Measurements from ENCODE around the gene PRKAG2. TPM values are rescaled to one million over a fixed set of nuclear protein-coding genes. Genes with fewer than 3 reads are reported as not detected.

PRKAG2 gene
- total RNA-seq, 1 donor from 2014 or later: 35.6 TPM

DNA sequence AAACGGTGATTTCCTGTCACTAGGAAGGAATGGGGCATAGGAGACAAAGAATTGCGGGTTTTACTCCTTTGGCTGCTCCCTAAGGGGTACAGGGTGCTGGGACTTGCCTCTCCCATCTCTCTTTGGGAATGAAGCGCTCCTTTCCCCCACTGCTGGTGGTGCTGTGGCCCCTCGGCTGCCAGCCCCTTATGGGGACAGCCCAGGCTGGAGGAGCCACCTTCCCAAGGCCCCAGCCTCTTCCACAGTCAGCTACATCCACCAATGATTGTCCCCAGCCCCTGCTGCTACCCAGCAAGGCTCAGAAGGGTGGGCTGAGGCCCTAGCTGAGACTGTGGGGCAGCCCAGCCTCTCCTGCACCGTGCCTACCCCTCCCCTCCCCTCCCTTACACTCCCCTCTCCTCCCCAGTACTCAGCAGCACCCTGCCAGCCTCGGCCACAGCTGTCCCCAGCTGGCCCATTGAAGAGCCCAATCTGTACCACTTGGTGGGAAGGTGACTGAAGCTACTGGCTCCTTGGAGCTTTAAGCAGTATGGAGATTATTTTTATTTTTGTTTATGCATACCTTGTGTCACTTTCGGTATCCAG, 19.0 kb downstream of the PRKAG2 start:
- no peak for TF ChIP-seq CTCF (IDR thresholded peaks at IDR 0.05)
- H3K36me3 ChIP-seq: no peaks in the 10 kb centered on the region
- DNase-seq: no peak
- H3K4me3 ChIP-seq: no peak overlapping the region
- no peaks in the 10 kb centered on the region for H3K27me3 ChIP-seq
- no peak overlapping the region for H3K27ac ChIP-seq
- H3K9me3 ChIP-seq: no peaks in the 10 kb centered on the region
- peaks cover 7% of the 10 kb centered on the region for H3K4me1 ChIP-seq
- no peak for ATAC-seq
- intact Hi-C loops (cut with DNase I): no loop called here

DNA sequence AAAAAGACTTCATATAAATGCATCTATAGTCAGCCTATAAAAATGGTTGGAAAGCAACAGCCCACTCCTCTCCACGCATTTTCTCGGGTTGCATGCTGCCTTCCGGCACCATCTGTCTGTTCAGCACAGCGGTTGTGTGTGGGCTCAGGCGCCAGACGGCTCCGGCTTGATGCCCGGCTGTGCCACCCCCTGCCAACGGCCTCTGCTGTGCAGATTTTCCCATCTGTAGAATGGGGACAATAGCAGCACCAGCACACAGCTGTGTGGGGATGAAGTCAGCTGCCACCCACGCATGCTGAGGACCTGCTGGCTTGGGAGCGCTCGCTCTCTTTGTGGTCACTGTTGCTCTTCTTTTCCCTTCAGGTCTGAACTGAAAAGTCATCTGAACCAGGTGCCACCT, 19.5 kb downstream of the PRKAG2 start:
- DNase-seq (no peak), ATAC-seq (no peak)

GRCh38 chr7:151856516-151856915, 20.4 kb downstream of the PRKAG2 start:
- DNase-seq: no peak
- ATAC-seq: no peak
- no peaks in the 10 kb centered on the region for H3K9me3 ChIP-seq
- H3K27ac ChIP-seq: no peak overlapping the region
- H3K36me3 ChIP-seq: no peaks in the 10 kb centered on the region
- intact Hi-C loops (cut with DNase I): no loop called here
- TF ChIP-seq CTCF (IDR thresholded peaks at IDR 0.05): no peak
- no peak overlapping the region for H3K4me3 ChIP-seq
- H3K27me3 ChIP-seq: no peaks in the 10 kb centered on the region
- peaks cover 12% of the 10 kb centered on the region for H3K4me1 ChIP-seq

More for the DNA sequence above, 19.5 kb downstream of the PRKAG2 start:
- H3K27me3 ChIP-seq: no peaks in the 10 kb centered on the region
- no peaks in the 10 kb centered on the region for H3K36me3 ChIP-seq
- H3K27ac ChIP-seq: no peak overlapping the region
- intact Hi-C loops (cut with DNase I): no loop called here
- H3K4me3 ChIP-seq: no peak overlapping the region
- TF ChIP-seq CTCF (IDR thresholded peaks at IDR 0.05): no peak
- H3K9me3 ChIP-seq: no peaks in the 10 kb centered on the region
- peaks cover 7% of the 10 kb centered on the region for H3K4me1 ChIP-seq

- H3K27me3 ChIP-seq: no peaks in the 10 kb centered on the region
- no peak overlapping the region for H3K27ac ChIP-seq
- H3K4me1 ChIP-seq: peaks cover 12% of the 10 kb centered on the region
- no peak overlapping the region for H3K4me3 ChIP-seq
- ATAC-seq: no peak
- no peak for DNase-seq
- H3K36me3 ChIP-seq: no peaks in the 10 kb centered on the region
- TF ChIP-seq CTCF (IDR thresholded peaks at IDR 0.05): no peak
- no peaks in the 10 kb centered on the region for H3K9me3 ChIP-seq
- intact Hi-C loops (cut with DNase I): no loop called here
These were observed 20.8 kb downstream of the PRKAG2 start for GRCh38 chr7:151856098-151856497.

DNA sequence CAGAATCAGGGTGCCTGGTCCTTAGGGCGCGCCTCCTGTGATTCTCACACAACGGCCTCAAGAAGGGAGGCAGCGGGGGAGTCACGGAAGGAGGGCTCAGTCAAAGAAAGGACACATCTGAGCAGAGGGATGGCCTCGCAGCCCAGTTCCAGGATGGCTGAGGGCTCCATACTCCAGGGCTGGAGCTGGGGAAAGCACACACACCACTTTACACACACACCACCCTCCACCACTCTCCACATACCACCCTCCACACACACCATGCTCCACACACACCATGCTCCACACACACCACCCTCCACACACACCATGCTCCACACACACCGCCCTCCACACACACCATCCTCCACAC, 22.2 kb downstream of the PRKAG2 start:
- peaks cover 22% of the 10 kb centered on the region for H3K4me1 ChIP-seq
- H3K4me3 ChIP-seq: no peak overlapping the region
- no peaks in the 10 kb centered on the region for H3K36me3 ChIP-seq
- ATAC-seq (no peak), DNase-seq (no peak)
- no peak for TF ChIP-seq CTCF (IDR thresholded peaks at IDR 0.05)
- H3K9me3 ChIP-seq: no peaks in the 10 kb centered on the region
- intact Hi-C loops (cut with DNase I): no loop called here
- no peak overlapping the region for H3K27ac ChIP-seq
- H3K27me3 ChIP-seq: no peaks in the 10 kb centered on the region

Data from upper lobe of right lung (tissue), 1 donor.